GM18870 (cell line): ENCODE results near the gene SARDH.

Source experiments
- ATAC-seq: cut with Tn5 transposase; IDR thresholded peaks from one replicate; pipeline ENCODE4 v1.9.1; 2021; ENCODE audit warnings: moderate library complexity; ENCODE audit not compliant: unreplicated experiment

The SARDH gene

GRCh38 chr9:133654736-133655657 is 83.2 kb downstream of the SARDH start:
- ATAC-seq, result no peak

- ATAC-seq, result no peak
Observed at GRCh38 chr9:133653638-133654037, 84.5 kb downstream of the SARDH start.

- no peak for ATAC-seq
Observed at GRCh38 chr9:133650026-133650425, 88.1 kb downstream of the SARDH start.

- no peak for ATAC-seq
Observed at GRCh38 chr9:133649194-133649593, 89.0 kb downstream of the SARDH start.

GRCh38 chr9:133647765-133648469 is 90.2 kb downstream of the SARDH start:
- no peak for ATAC-seq

GRCh38 chr9:133647148-133647547 is 91.0 kb downstream of the SARDH start:
- no peak for ATAC-seq

- no peak for ATAC-seq
Observed at GRCh38 chr9:133645021-133645765, 93.0 kb downstream of the SARDH start.

- ATAC-seq, result no peak
Observed at GRCh38 chr9:133643978-133644760, 94.0 kb downstream of the SARDH start.

DNA sequence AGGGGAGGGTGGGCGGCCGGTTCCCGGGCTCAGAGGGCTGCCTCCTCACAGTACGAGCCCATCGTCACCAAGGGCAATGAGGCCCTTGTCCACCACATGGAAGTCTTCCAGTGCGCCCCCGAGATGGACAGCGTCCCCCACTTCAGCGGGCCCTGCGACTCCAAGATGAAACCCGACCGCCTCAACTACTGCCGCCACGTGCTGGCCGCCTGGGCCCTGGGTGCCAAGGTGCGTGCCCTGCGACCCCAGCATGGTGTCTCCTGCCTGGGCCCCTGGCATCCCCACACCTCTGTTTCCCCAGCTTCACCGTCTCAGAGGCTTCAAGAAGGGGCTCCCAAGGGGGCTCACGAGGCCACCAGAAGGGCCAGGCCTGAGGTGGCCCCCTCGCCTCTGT is 94.8 kb downstream of the SARDH start:
- no peak for ATAC-seq

DNA sequence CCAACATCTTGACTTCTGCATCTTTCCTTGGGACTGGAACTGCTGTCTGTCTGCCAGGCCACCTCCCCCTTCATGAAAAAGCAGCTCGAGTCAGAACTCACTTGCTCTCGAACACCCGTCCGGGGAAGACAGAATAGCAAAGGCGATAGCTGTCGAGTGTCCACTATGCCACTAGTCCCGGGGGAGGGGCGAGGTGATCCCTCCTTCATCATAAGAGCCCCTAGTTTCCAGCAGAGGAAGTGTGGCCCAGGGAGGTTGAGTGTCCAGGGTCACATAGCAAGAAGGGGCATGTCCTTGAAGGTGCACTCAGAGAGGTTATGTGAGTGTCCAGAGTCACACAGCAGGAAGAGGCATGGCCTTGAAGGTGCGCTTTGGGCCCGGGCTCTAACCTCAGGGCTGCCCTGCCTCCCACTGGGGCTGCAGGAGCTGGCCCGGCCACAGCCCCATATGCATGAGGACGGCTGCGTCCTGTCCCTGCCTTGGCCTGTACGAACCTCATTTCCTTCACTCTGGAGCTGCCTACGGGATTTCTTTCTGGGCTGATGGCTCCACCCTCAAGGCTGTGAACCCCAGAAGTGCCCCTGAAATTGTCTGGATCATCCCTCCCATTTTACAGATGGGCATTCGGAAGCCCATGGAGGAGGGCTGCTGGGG is 95.3 kb downstream of the SARDH start:
- ATAC-seq, result no peak

- ATAC-seq, result no peak
Observed at GRCh38 chr9:133641861-133642595, 96.1 kb downstream of the SARDH start.

GRCh38 chr9:133641396-133641655 is 96.8 kb downstream of the SARDH start:
- no peak for ATAC-seq

GRCh38 chr9:133640580-133641395 is 97.4 kb downstream of the SARDH start:
- ATAC-seq, result no peak

GRCh38 chr9:133640160-133640559 is 98.0 kb downstream of the SARDH start:
- ATAC-seq, result no peak

- ATAC-seq, result no peak
Observed at GRCh38 chr9:133639613-133640012, 98.5 kb downstream of the SARDH start.

DNA sequence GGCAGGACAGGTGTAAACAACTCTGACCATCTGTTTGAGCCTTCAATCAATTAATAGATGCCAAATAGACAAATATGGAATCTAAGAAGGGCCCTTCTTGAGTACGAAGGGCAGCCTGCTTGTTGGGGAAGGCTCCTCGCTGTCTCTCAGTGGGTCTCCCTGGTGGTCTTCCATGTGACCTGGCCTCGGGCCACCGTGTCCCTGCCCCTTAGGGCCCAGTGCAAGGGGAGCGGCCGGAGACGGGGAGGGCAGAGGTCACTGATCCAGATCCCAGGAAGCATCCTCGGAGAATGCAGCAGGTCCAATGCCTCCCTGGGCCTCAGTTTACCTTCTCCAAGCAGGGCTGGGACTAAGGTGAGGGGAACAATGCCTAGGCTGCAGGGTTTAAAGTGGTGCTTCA is 99.4 kb downstream of the SARDH start:
- ATAC-seq, result no peak

- no peak for ATAC-seq
Observed at GRCh38 chr9:133638076-133638475, 100.1 kb downstream of the SARDH start.

DNA sequence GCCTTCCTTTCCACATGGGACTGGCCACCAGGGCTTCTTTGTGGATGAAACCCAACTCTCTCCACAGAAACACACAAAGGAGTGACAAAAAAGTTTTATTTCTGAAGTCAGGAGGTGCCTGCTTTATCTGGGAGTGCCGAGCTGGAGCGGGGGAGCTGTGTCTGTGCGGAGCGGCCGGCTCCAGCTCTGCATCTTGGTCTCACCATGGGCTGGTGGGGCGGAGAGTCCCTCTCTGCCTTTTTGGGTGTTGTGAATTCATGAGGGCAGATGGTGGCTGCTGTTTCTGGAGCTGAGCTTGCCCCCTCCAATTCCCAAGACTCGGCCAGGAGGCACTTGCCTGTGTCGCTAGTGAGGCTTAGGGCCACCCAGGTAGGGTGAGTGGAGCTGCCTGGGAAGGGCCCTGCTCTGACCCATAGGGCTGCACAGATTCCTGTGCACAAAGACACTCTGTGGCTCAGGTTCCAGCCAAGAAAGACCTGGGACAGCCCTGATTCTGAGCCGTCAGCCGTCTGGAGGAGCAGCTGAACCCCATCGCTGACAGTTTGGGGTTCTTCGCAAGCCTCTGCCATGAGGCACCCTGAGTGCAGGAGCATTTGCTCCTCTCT is 100.6 kb downstream of the SARDH start:
- ATAC-seq, result no peak

- ATAC-seq, result no peak
Observed at GRCh38 chr9:133636902-133637301, 101.2 kb downstream of the SARDH start.
